BE2C (cell line): ENCODE data around the gene VPS39.

ENCODE experiments used
- DNase-seq: peaks from one replicate; pipeline ENCODE4 v3.0.0-alpha.2; 2020
- H3K27me3 ChIP-seq: fragments of 250-450 bp; sonication (Bioruptor Pico); 2 replicates; pipeline ENCODE4 v1.5.1; 2020; ENCODE audit warnings: mild to moderate bottlenecking
- H3K36me3 ChIP-seq: fragments of 250-450 bp; sonication (Bioruptor Pico); 2 replicates; pipeline ENCODE4 v1.5.1; 2020; ENCODE audit warnings: mild to moderate bottlenecking
- H3K4me1 ChIP-seq: fragments of 250-450 bp; sonication (Bioruptor Pico); 2 replicates; pipeline ENCODE4 v1.5.1; 2020
- H3K4me3 ChIP-seq: 2 replicates; pipeline ENCODE4 v1.5.1; 2011; ENCODE audit warnings: low read depth, low read length
- H3K9me3 ChIP-seq: fragments of 250-450 bp; sonication (Bioruptor Pico); 2 replicates; pipeline ENCODE4 v1.5.1; 2020
- TF ChIP-seq, protein P1 (sequence below): IDR thresholded peaks from 2 replicates; pipeline ENCODE4 v1.5.1; 2012; ENCODE audit warnings: mild to moderate bottlenecking, low read depth, low read length

Gene VPS39

DNA sequence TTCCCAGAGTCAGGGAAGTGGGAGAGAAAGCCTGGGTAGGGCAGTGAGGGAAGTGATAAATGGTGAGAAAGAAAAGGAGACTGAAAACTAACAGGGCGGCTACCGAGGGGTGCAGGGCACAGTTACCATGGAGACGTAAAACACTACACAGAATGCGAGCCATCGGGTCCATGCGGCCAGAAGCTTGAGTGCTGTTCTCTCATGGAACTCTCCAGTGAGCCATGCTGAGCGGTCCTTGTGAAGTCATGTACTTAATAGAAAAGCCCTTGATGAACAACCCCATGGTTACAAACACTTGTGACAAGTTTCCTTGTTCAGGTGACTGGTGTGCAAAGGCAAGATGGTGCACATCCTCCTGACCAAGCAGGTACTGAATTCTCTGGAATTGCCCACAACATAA is 48.0 kb downstream of the VPS39 start:
- Histone ChIP-seq H3K9me3 (no peaks in the 10 kb centered on the region), H3K36me3 (peaks cover 43% of the 10 kb centered on the region), H3K4me3 (no peak overlapping the region), H3K27me3 (no peaks in the 10 kb centered on the region), H3K4me1 (peaks cover 24% of the 10 kb centered on the region)
- TF ChIP-seq, protein P1, sequence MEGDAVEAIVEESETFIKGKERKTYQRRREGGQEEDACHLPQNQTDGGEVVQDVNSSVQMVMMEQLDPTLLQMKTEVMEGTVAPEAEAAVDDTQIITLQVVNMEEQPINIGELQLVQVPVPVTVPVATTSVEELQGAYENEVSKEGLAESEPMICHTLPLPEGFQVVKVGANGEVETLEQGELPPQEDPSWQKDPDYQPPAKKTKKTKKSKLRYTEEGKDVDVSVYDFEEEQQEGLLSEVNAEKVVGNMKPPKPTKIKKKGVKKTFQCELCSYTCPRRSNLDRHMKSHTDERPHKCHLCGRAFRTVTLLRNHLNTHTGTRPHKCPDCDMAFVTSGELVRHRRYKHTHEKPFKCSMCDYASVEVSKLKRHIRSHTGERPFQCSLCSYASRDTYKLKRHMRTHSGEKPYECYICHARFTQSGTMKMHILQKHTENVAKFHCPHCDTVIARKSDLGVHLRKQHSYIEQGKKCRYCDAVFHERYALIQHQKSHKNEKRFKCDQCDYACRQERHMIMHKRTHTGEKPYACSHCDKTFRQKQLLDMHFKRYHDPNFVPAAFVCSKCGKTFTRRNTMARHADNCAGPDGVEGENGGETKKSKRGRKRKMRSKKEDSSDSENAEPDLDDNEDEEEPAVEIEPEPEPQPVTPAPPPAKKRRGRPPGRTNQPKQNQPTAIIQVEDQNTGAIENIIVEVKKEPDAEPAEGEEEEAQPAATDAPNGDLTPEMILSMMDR, result no peak
- DNase-seq, result no peak

DNA sequence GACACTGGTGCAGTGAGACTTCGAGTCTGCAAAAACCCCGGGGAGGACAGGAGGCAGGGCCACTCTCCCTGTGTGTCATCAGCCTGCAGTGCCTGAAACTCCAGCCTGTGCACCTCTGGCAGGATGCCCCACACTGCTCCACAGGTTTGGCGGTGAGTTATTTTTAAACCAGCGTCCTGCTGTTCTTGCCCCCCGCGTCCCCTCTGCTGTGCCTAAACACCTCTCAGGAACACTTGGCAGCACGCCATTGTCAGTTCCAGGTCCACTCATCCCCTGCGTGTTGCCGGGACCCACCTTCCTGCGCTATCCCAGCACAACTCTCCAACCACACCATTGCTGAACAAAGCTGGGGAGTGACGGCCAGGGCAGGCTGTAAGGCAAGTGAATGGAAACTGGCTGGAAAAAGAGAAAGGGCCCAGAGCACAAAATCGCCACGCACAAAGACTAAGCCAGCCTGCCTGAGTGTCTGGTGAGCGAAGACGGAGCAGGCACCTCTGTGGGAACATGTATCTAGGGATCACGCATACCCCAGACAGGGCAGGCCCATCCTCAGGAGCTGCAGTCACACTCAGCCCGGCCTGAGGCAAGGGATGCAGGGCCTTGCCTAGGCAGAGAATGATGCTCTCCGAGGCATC is 48.6 kb downstream of the VPS39 start:
- no peak for DNase-seq
- TF ChIP-seq, protein P1, result no peak
- H3K9me3 ChIP-seq, result no peaks in the 10 kb centered on the region
- peaks cover 39% of the 10 kb centered on the region for H3K36me3 ChIP-seq
- no peak overlapping the region for H3K4me3 ChIP-seq
- no peaks in the 10 kb centered on the region for H3K27me3 ChIP-seq
- peaks cover 24% of the 10 kb centered on the region for H3K4me1 ChIP-seq

DNA sequence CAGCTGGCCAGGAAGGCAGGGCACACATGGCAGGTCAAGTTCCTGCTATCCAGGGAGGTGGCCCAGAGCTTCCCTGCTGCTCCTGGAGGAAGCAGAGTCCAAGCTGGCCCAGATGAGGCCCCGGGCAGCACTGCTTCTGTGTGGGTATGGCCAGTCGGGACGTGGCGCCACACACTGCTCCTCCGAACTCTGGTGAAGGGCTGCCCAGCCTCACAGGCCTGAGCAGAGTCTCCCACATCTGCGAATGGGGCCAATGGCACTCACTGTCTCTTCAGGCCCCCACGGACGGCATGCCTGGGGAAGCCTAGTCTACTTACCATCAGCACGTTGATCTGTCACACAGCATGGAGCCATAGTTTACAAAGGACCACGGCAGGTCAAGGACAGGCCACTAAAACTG is 49.2 kb downstream of the VPS39 start:
- TF ChIP-seq, protein P1, result no peak
- H3K4me3 ChIP-seq, result no peak overlapping the region
- no peaks in the 10 kb centered on the region for H3K27me3 ChIP-seq
- peaks cover 37% of the 10 kb centered on the region for H3K36me3 ChIP-seq
- H3K9me3 ChIP-seq, result no peaks in the 10 kb centered on the region
- H3K4me1 ChIP-seq, result peaks cover 24% of the 10 kb centered on the region
- DNase-seq, result no peak

DNA sequence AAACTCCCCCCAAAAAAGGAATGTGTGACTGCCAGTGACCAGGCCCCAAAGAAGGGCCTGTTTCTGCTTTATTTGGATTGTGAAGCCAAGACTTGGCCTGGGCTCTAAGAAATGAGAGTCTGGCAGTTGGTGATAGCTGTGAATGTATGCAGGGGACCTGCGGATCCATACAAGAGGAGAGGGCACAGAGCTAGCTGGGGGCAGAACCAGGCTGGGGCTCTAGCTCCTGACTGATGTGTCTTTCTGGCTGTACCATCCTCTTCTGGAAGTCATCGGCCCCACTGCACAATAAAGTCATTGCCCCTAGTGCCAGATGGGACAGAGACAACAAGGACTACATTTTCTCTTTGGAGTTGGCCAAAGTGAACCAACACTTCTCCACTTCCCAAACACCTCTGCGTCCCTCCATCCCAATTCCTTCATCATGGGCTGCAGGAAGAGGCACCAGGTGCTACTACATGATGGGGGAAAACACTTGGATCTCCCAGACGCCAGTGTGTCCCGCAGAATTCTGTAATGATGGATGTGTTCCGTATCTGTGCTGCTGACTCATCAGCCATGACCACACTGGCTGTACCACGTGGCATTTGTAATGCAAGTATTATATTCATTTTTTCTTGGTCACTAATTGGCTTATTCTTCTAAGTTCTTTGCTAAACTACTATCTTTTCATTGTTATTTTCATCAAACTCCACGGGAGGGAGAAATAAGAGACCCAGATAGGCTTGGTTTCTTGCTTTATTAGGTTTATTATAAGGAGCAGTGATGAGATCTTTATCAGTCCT is 49.9 kb downstream of the VPS39 start:
- peak; percentile 62 for DNase-seq

DNA sequence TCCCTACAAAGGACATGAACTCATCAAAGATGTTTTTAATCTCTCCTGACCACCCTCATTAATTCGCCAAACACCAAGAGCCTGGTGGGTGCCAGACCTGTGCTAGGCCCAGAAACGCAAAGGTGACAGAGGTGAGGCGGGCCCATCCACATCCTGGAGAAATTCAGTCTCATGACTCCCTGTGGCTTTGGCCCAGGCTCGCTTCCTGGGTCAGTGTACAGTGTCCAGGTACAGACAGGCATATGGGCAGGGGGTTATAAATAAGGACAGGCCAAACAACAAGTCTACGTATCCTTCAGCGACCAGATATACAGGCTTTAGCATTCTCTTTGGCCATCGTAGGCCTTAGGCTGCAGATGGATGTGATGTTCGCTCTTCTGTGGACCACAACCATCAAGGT is 50.7 kb downstream of the VPS39 start:
- H3K4me3 ChIP-seq, result no peak overlapping the region
- TF ChIP-seq, protein P1, result no peak

More for the DNA sequence above, 49.9 kb downstream of the VPS39 start:
- Histone ChIP-seq H3K4me1 (peaks cover 24% of the 10 kb centered on the region), H3K4me3 (no peak overlapping the region), H3K9me3 (no peaks in the 10 kb centered on the region), H3K36me3 (peaks cover 34% of the 10 kb centered on the region), H3K27me3 (no peaks in the 10 kb centered on the region)
- TF ChIP-seq, protein P1, result no peak

More for the DNA sequence above, 50.7 kb downstream of the VPS39 start:
- H3K9me3 ChIP-seq, result no peaks in the 10 kb centered on the region
- peaks cover 32% of the 10 kb centered on the region for H3K36me3 ChIP-seq
- H3K27me3 ChIP-seq, result no peaks in the 10 kb centered on the region
- no peak for DNase-seq
- H3K4me1 ChIP-seq, result peaks cover 24% of the 10 kb centered on the region
